HepG2 (cell line): ENCODE measurements around the gene STK36. TPM values are rescaled to one million over a fixed set of nuclear protein-coding genes. Genes with fewer than 3 reads are reported as not detected.
A peak's percentile ranks its signal among the peaks of the same experiment; 100 is the strongest.

Source experiments
- ATAC-seq: fragments of 200-7000 bp; cut with Tn5 transposase; 3 replicates; pipeline ENCODE4 v1.9.1; 2020; ENCODE audit warnings: mild to moderate bottlenecking, moderate library complexity
- BruUV-seq: library from RNA; stranded (reverse); fragments of 400-500 nt; replicated peaks from 2 replicates; lab custom pipeline; 2021; lab: Mats Ljungman, UMichigan
- CTCF ChIA-PET: fragments of 300-600 bp; formaldehyde crosslinking; extraction: SDS; loops from one replicate; lab custom pipeline; 2021; ENCODE audit warnings: low total read pairs, inconsistent platforms, low intra/inter-chr PET ratio; lab: Yijun Ruan, JAX
- POLR2A ChIA-PET: fragments of 350-600 bp; sonication (Branson Sonifier 250); formaldehyde crosslinking; loops from one replicate; lab custom pipeline; 2020; ENCODE audit warnings: antibody characterized with exemption, inconsistent platforms; lab: Yijun Ruan, JAX
- DNase-seq: peaks from one replicate; pipeline ENCODE4 v3.0.0-alpha.2; 2015; ENCODE audit warnings: low spot score
- FAIRE-seq: peaks from 3 replicates; lab custom pipeline; 2011; peaks lifted over from hg19 to GRCh38; lab: Jason Lieb, UNC
- H2AFZ ChIP-seq: one replicate; pipeline ENCODE4 v1.6.1; 2011; ENCODE audit warnings: low read length, inconsistent platforms
- H3K27ac ChIP-seq: fragments of 300-600 bp; 3 replicates; pipeline ENCODE4 v1.8.0; 2011; ENCODE audit warnings: mixed run types, mild to moderate bottlenecking, mixed read lengths, low read length, inconsistent platforms; ENCODE audit not compliant: insufficient read depth; ENCODE audit errors: extremely low read length
- H3K27me3 ChIP-seq, 2 experiments: fragments of 200-600 bp in 1 of 2; 2 replicates in 1 of 2; 3 replicates in 1 of 2; pipeline versions ENCODE4 v1.6.0 to v1.8.0; 2011; ENCODE audit warnings: low read length in 2 of 2, mild to moderate bottlenecking in 2 of 2, moderate library complexity in 2 of 2, inconsistent platforms in 1 of 2; ENCODE audit not compliant: insufficient read depth in 2 of 2, control insufficient read depth in 1 of 2
- H3K36me3 ChIP-seq, 2 experiments: fragments of 200-600 bp in 1 of 2; replicated peaks in 1 of 2; 2 replicates in 1 of 2; 3 replicates in 1 of 2; pipeline versions ENCODE4 v1.5.1 to v1.8.0; 2011; ENCODE audit warnings: low read length in 2 of 2, inconsistent platforms in 1 of 2; ENCODE audit not compliant: insufficient read depth in 2 of 2, control insufficient read depth in 1 of 2
- H3K4me1 ChIP-seq: 2 replicates; pipeline ENCODE4 v1.5.1; 2012; ENCODE audit warnings: low read length, inconsistent platforms; ENCODE audit not compliant: insufficient read depth
- H3K4me2 ChIP-seq: 2 replicates; pipeline ENCODE4 v1.6.0; 2011; ENCODE audit warnings: low read depth, low read length, inconsistent platforms
- H3K4me3 ChIP-seq, 3 experiments: fragments of 200-600 bp in 1 of 3; sonication (generic), shearing (Covaris generic) in 1 of 3; replicated peaks in 1 of 3; 2 replicates each; pipeline ENCODE4 v1.5.1; 2011 to 2016; ENCODE audit warnings: low read length in 3 of 3, inconsistent platforms in 2 of 3, low read depth in 2 of 3, mild to moderate bottlenecking in 2 of 3, control low read depth in 1 of 3, mixed read lengths in 1 of 3; ENCODE audit not compliant: insufficient read depth in 1 of 3
- H3K79me2 ChIP-seq: one replicate; pipeline ENCODE4 v1.6.1; 2011; ENCODE audit warnings: low read length, inconsistent platforms; ENCODE audit not compliant: insufficient read depth
- H3K9ac ChIP-seq: 2 replicates; pipeline ENCODE4 v1.6.0; 2011; ENCODE audit warnings: mild to moderate bottlenecking, low read depth, low read length, inconsistent platforms; ENCODE audit not compliant: insufficient read depth
- H3K9me3 ChIP-seq: 2 replicates; pipeline ENCODE4 v1.5.1; 2012; ENCODE audit warnings: mild to moderate bottlenecking, low read length
- H4K20me1 ChIP-seq: 2 replicates; pipeline ENCODE4 v1.6.0; 2011; ENCODE audit warnings: inconsistent platforms, mild to moderate bottlenecking, low read length, moderate library complexity; ENCODE audit not compliant: insufficient read depth
- ATF7-NPFF ChIP-seq: sonication (generic); formaldehyde crosslinking; IDR thresholded peaks from 2 replicates; pipeline ENCODE4 v1.8.1; 2023; ENCODE audit warnings: mild to moderate bottlenecking, low read depth, missing genetic modification reagents, moderate library complexity
- ATM ChIP-seq: fragments of 450-650 bp; IDR thresholded peaks from 2 replicates; pipeline ENCODE4 v1.7.1; 2017; ENCODE audit warnings: mild to moderate bottlenecking, borderline replicate concordance
- DDIT3 ChIP-seq: sonication (generic); formaldehyde crosslinking; IDR thresholded peaks from 2 replicates; pipeline ENCODE4 v1.4.0; 2020; ENCODE audit warnings: mild to moderate bottlenecking, missing genetic modification reagents
- E2F2 ChIP-seq: sonication (generic); formaldehyde crosslinking; IDR thresholded peaks from 2 replicates; pipeline ENCODE4 v1.4.0; 2020; ENCODE audit warnings: missing genetic modification reagents, borderline replicate concordance
- FOXK2 ChIP-seq: fragments of 450-650 bp; IDR thresholded peaks from 2 replicates; pipeline ENCODE4 v1.6.1; 2016
- HMGXB4 ChIP-seq, 2 experiments: sonication (generic) in 1 of 2; formaldehyde crosslinking in 1 of 2; IDR thresholded peaks; 2 replicates each; pipeline versions ENCODE4 v1.4.0 to v1.6.1; 2018 to 2020; ENCODE audit warnings: missing genetic modification reagents in 2 of 2, borderline replicate concordance in 1 of 2, low read depth in 1 of 2, mild to moderate bottlenecking in 1 of 2, missing biosample characterization in 1 of 2
- NONO ChIP-seq, 2 experiments: fragments of 450-650 bp in 1 of 2; sonication (generic) in 1 of 2; formaldehyde crosslinking in 1 of 2; IDR thresholded peaks in 1 of 2; conservative IDR thresholded peaks in 1 of 2; 2 replicates each; pipeline versions ENCODE4 v1.6.1 to v1.8.0; 2017 to 2022; ENCODE audit warnings: mild to moderate bottlenecking in 1 of 2, missing genetic modification reagents in 1 of 2, moderate library complexity in 1 of 2
- NRL ChIP-seq: sonication (generic); formaldehyde crosslinking; IDR thresholded peaks from 2 replicates; pipeline ENCODE4 v1.5.0; 2020; ENCODE audit warnings: missing genetic modification reagents, mild to moderate bottlenecking, moderate library complexity, borderline replicate concordance
- PHF8 ChIP-seq: sonication (generic); formaldehyde crosslinking; IDR thresholded peaks from 2 replicates; pipeline ENCODE4 v1.5.0; 2020; ENCODE audit warnings: missing genetic modification reagents
- TAF1 ChIP-seq: sonication (generic); formaldehyde crosslinking; IDR thresholded peaks from 2 replicates; pipeline ENCODE4 v1.4.0; 2020; ENCODE audit warnings: missing genetic modification reagents
- TRIM24 ChIP-seq: sonication (generic); formaldehyde crosslinking; IDR thresholded peaks from 2 replicates; pipeline ENCODE4 v1.8.0; 2022; ENCODE audit warnings: mild to moderate bottlenecking, missing genetic modification reagents
- ZBTB4 ChIP-seq: sonication (generic); formaldehyde crosslinking; IDR thresholded peaks from 2 replicates; pipeline ENCODE4 v1.4.0; 2020; ENCODE audit warnings: missing genetic modification reagents, mild to moderate bottlenecking, borderline replicate concordance
- ZNF121 ChIP-seq: sonication (generic); formaldehyde crosslinking; IDR thresholded peaks from 2 replicates; pipeline ENCODE4 v1.5.0; 2020; ENCODE audit warnings: mild to moderate bottlenecking, missing genetic modification reagents
- ZNF180 ChIP-seq: sonication (generic); formaldehyde crosslinking; IDR thresholded peaks from 2 replicates; pipeline ENCODE4 v1.4.0; 2020; ENCODE audit warnings: low read depth, missing genetic modification reagents, borderline replicate concordance
- ZNF430 ChIP-seq: sonication (generic); formaldehyde crosslinking; IDR thresholded peaks from 2 replicates; pipeline ENCODE4 v1.9.0; 2021; ENCODE audit warnings: mild to moderate bottlenecking, missing genetic modification reagents
- ZNF44 ChIP-seq: sonication (generic); formaldehyde crosslinking; IDR thresholded peaks from 2 replicates; pipeline ENCODE4 v1.5.1; 2020; ENCODE audit warnings: mild to moderate bottlenecking, missing genetic modification reagents
- ZNF549 ChIP-seq: sonication (generic); formaldehyde crosslinking; IDR thresholded peaks from 2 replicates; pipeline ENCODE4 v1.5.0; 2020; ENCODE audit warnings: missing genetic modification reagents
- ZNF761 ChIP-seq: sonication (generic); formaldehyde crosslinking; conservative IDR thresholded peaks from 2 replicates; pipeline ENCODE4 v1.4.0; 2020; ENCODE audit warnings: mild to moderate bottlenecking, missing genetic modification reagents
- WGBS: methylation state at CpG from one replicate; pipeline ENCODE4 v1.1.6; 2017; ENCODE audit warnings: low lambda C conversion rate; 5-methylcytosine and 5-hydroxymethylcytosine counted together
- in situ Hi-C: cut with HindIII; loops from 2 replicates; pipeline ENCODE4 v1.10.0; 2017; ENCODE audit warnings: low pct_unique_long_range_greater_than_20kb; ENCODE audit not compliant: extremely low pct_ligation_motif_present
- intact Hi-C: fragments of 100-400 bp; cut with micrococcal nuclease; formaldehyde crosslinking; loops from one replicate; pipeline ENCODE4 v1.10.0; 2022; ENCODE audit not compliant: unreplicated experiment
- polyA plus RNA-seq, 8 experiments: library from polyadenylated mRNA; depleted of rRNA in 3 of 8; stranded (reverse) in 7 of 8; unstranded in 1 of 8; fragments of >200 nt; fragmentation: Illumina TruSeq in 4 of 8; extraction: Trizol in 4 of 8; gene quantifications; 2 replicates each; pipeline versions ENCODE4 v1.2.1 to v1.2.3, GENCODE V29; 2011 to 2016; ENCODE audit warnings: low read depth in 4 of 8, missing spikeins in 1 of 8, mixed read lengths in 1 of 8; ENCODE audit not compliant: insufficient read depth in 1 of 8
- total RNA-seq, 5 experiments: library from RNA; depleted of rRNA; stranded (reverse); fragments of >200 nt; fragmentation: Illumina TruSeq; extraction: Trizol; gene quantifications; 2 replicates each; pipeline ENCODE4 v1.2.3, GENCODE V29; 2016; ENCODE audit warnings: low read depth in 1 of 5

The STK36 gene
- total and polyA plus RNA-seq, 2 of the 13 experiments (the other 11 are each of a cell fraction or from before 2014, with no cell fraction given): 45.9 to 83.5 TPM

- Histone ChIP-seq H3K79me2 (peaks cover 21% of the 10 kb centered on the region), H3K4me2 (peak overlapping the region; percentile 41), H4K20me1 (no peaks in the 10 kb centered on the region), H3K27ac (peak overlapping the region; percentile 95), H3K27me3 (no peaks in the 10 kb centered on the region), H3K9ac (peak overlapping the region; percentile 66), H3K4me1 (peaks cover 76% of the 10 kb centered on the region), H3K36me3 (peaks cover 18 to 61% of the 10 kb centered on the region in 2 experiments), H3K9me3 (no peaks in the 10 kb centered on the region), H2AFZ (no peak overlapping the region), H3K4me3 (peak overlapping the region in 1 of 3 experiments; percentile 12; a peak in 1 of 6 replicates)
- BruUV-seq: TSS peak; percentile 27
- POLR2A ChIA-PET: interaction anchor here (2.2 to 4.6 kb wide), 5 partner anchors 9 to 36 kb away, joined by 16 to 139 read pairs (median 88); partner anchors contain the start of genes CYP27A1 and TTLL4
- in situ Hi-C loops (loop anchor here (25.0 kb wide), 1 partner anchor 90 kb away; the partner anchor contains the start of gene PRKAG3), intact Hi-C loops (loop anchor here (1.0 kb wide), 3 partner anchors 8 to 35 kb away; partner anchors contain the start of gene CYP27A1)
- DNase-seq (no peak), ATAC-seq (no peak), FAIRE-seq (no peak)
- CTCF ChIA-PET: no interaction called here
- WGBS: 98% methylated on average over 10 of the region's 10 CpGs
- no peak for TF ChIP-seq ATM
- no peak for TF ChIP-seq NONO (IDR thresholded peaks at IDR 0.05)
- TF ChIP-seq NONO (CRISPR knock-in tag; conservative IDR thresholded peaks at IDR 0.05): no peak
- TF ChIP-seq PHF8: no peak
- TF ChIP-seq TRIM24 (CRISPR knock-in tag): no peak
- no peak for TF ChIP-seq ZBTB4 (CRISPR knock-in tag)
- TF ChIP-seq ZNF549 (CRISPR knock-in tag): no peak
- no peak for TF ChIP-seq FOXK2
- 0 out of 2 replicates have a peak, but pooled peaks have one; percentile 9 for TF ChIP-seq TAF1 (CRISPR knock-in tag)
- TF ChIP-seq ZNF430: no peak
- TF ChIP-seq E2F2: no peak
- TF ChIP-seq ATF7-NPFF (CRISPR knock-in tag): no peak
- no peak for TF ChIP-seq DDIT3 (CRISPR knock-in tag)
- TF ChIP-seq HMGXB4 (CRISPR knock-in tag; IDR thresholded peaks at IDR 0.05; ENCODE audit: borderline replicate concordance in 1 of 2, low read depth in 1 of 2): no peak
- TF ChIP-seq ZNF180 (CRISPR knock-in tag): no peak
- no peak for TF ChIP-seq ZNF121 (CRISPR knock-in tag)
- TF ChIP-seq ZNF44 (CRISPR knock-in tag): no peak
- TF ChIP-seq ZNF761 (CRISPR knock-in tag): no peak
- 0 out of 2 replicates have a peak, but pooled peaks have one; percentile 28 for TF ChIP-seq NRL (CRISPR knock-in tag)
These were observed 75.1 kb downstream of the STK36 start for GRCh38 chr2:218746960-218747359.
